NCI-H2196 (cell line): ENCODE results near the gene FMO3.

Experiments used
- DNase-seq: peaks from one replicate; lab custom pipeline; 2025; ENCODE audit not compliant: unreplicated experiment; lab: John Stamatoyannopoulos, UW

Gene FMO3

DNA sequence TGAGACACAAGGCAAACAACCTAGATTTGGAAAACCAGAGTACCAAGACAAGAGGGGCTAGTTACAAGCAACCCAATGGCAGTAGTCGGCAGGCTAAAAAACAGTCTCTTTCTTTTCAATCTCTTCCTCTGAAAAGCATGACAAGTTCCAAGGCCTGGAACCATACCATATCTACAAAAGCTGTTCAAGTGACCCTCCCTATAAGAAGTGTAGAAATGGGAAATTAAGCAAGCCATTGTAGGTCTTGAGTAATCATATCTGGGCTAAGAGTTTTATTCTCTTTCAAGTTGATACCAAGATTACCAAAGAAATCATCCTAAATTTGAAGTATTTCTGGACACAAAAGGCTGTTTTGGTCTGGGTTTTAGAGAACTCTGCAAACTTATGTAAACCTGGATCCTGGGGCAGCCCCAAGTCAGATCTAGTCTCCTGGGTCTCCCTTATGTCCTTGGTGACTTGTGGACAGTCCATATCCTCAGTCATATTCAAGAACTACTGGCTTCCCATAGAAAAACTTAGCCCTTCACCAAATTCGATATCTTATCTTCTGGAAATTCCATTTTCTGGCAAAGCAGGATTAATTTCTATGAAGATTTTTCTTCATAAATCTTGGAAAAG is 24.7 kb downstream of the FMO3 start:
- DNase-seq, result no peak

DNA sequence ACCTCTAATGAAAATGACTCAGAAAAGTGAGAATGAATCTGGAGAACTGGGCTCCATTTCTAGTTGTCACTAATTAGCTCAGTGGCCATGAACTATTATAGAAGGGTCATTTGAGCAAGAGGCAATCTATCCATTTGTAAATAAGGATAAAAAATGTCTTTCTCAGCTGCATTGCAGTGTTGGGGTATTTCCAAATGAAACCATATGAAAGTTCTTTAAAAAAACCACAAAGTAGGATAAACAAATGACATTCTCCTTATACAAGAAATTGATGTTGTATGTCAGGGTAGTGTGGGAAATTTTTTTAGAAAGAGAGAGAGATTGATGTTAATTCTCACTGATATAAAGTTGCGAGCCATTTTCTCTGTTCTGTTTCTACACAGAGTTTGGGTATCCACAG is 26.0 kb downstream of the FMO3 start:
- no peak for DNase-seq

DNA sequence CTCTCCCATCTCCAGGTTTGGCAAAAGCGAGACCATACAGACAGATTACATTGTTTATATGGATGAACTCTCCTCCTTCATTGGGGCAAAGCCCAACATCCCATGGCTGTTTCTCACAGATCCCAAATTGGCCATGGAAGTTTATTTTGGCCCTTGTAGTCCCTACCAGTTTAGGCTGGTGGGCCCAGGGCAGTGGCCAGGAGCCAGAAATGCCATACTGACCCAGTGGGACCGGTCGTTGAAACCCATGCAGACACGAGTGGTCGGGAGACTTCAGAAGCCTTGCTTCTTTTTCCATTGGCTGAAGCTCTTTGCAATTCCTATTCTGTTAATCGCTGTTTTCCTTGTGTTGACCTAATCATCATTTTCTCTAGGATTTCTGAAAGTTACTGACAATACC is 26.4 kb downstream of the FMO3 start:
- DNase-seq, result no peak

DNA sequence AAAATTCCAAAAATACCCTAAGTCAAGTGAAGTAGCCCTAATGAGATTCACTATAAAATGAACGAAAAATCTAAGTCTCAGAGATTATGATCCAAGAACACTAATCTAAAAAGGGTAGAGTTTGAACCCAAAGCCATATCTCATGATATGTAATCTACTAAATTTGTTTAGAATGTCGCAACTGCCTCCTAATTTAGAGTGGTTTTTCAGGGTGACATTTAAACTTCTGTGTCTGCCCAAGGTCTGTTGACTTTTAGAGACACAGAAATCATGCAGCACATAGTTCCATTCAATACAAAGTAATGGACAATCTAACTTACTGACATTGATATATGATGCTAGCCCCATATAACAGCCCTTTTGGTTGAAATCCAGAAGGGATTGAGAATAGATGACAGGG is 28.9 kb downstream of the FMO3 start:
- no peak for DNase-seq

DNA sequence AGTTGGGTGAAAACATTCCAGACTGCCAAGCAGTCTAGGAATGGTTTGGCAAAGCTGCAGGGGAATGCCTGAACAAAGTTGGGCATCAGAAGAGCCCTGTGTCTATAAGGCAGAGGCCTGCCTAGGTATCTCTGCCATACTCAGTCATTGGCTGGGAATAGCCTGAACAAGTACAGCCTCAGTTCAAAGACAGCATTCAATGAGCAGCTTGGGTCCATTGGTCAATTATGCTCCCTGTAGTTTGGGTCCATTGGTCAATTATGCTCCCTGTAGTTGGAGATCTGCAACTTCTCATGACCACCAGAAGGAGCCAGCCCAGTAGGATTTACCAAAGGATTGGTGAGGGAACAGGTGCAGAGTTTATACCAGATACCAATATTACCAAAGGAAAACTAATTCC is 31.6 kb downstream of the FMO3 start:
- no peak for DNase-seq

DNA sequence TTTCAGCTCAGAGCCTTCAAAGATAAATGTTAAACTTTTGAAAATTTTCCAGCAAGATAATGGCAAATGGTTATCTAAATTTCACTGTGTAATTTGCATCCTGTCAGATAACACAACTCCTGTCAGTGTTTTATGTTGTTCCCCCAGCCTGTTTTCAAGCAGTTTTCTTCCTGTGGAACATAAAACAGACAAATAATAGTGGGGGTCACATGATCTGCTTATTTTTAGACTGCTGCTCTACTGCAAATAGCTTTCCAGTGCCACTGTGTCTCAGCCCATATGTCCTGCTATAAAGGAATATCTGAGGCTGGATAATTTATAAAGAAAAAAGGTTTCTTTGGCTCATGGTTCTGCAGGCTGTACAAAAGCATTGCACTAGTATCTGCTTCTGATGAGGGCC is 32.2 kb downstream of the FMO3 start:
- DNase-seq, result no peak

DNA sequence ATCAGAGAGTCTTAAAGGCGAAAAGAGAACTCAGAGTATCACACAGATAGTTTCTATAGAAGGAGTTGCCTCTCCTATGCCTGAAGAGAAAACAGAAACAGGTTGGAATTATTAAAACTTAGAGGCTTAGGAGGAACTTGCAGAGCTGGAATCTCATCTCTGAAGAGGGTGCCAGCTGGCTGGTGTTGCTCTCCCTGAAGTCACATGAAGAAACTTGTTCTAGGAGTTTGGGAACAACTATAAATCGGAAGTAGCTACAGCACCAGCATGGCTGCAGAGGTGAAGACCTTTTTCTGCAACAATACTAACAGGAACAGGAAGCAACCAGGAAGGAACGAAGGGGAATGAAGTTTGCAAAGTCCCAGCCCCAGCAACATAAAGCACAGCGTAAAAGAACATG is 35.8 kb downstream of the FMO3 start:
- DNase-seq, result no peak

DNA sequence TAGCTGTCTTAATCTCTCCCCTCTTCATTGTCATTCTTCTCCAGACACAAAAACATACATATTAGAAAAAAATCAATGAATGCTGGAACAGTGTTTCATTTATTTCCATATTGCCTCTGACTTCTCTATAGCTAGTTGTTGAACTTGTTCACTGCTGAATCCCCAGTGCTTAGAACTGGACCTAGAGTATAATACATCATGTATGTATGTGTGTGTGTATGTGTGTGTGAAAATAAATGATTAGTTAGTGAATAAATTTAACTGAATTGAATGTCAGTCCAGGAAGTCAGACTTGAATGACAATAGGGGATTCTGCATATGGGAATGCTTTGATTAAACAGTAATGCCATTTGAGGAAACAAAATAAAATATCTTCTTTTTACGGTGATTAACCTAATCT is 36.4 kb downstream of the FMO3 start:
- no peak for DNase-seq

DNA sequence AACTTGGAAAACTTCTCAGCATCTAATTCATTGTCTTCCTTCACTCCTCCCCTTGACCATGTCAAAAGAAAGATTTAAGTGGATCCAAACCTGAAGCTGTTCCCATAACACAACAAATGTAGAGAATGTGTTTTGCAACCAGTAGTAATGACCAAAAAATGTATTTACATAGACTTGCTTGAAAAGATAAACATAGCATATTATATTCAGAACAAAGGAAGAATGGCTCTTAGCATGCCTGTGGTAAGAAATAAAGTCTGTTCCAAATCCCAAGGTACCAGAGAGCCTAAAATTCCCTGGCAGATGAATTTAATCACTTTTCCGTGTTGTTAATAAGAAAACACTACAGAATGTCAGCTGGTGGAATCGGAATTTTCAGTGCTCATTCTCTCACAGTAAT is 36.8 kb downstream of the FMO3 start:
- DNase-seq, result no peak

DNA sequence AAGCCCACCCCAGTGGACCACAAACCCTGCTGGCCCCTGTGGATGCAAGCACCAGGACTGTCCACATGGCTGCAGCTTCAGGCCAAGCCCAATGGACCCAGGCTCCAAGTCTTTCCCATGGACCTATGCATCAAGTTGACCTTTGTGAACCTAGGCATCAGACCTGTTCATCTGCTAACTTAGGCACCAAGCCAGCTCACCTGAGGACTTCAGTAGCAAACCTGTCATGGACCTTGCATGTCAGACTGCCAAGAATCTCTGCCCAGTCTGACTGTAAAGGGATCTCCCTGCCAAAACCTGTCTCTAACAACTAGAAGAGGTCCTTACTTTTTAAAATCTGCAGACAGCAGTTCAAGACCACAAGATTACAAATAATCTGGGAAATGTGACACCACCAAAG is 37.8 kb downstream of the FMO3 start:
- no peak for DNase-seq

DNA sequence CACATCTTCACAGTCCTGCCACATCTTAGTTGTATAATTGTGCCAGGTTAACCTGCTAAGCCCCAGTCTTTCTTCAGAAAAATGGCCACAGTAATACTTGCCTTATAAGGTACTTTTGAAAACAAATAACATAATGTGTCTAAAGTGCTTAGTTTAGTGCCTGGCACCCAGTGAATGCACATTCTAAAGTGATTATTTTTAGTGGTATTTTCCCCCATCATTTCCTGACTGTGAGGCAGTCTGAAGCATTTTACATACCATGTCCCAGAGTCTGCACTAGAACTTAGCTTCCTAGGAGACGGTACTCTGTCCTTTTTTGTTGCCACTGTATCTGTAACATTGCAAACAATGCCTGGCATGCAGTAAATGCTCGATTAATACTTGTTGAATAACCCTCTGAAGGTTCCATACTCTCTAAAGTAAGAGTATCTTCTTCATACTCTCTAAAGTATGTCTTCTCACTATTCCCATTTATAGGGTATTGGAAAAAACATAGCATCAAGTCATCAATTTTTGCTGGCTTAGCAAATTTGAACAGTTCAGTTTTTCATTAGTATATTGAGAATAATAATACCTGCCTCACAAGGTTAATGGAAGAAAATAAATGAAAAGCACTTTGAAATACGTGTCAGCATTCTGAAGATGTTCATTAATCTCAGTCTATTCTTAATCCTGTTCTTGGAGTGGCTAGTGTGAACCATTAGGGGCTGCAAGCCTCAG is 43.7 kb downstream of the FMO3 start:
- no peak for DNase-seq

DNA sequence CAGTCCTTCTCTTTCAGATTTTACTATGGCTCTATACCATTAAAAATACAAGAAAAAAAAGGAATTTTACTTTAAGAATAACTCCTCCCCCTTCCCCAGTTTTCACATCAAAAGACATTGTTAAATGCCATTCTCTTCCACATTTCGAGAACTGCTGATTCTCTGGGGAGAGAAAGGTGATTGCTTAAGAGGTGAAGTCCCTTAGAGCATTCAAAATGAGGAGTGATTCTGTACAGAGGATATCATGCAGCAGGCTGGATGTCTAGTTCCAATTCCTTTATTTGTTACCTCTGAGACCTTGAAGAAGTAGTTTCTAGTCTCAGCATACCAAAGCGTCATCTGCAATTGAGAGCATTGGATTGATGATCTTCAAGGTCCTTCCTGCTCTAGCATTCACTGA is 46.9 kb downstream of the FMO3 start:
- DNase-seq, result no peak

DNA sequence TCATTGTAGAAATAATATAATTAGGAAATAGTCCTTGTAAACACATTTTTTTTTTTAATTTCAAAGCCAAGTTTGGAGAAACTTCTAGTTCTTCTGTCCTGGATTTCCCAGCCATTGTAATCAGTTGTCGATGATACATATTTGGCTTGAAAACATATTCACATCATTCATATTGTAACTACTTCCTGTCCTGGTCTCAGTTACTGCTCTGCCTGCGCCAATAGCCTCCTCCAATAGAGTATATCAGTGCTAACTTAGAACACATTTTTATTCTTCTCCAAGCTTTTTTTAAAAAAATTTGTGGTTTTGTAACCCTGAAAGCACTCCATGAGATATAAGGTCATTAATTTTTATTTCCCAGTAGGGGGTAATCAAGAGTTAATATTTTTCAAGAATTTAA is 48.3 kb downstream of the FMO3 start:
- DNase-seq, result no peak

DNA sequence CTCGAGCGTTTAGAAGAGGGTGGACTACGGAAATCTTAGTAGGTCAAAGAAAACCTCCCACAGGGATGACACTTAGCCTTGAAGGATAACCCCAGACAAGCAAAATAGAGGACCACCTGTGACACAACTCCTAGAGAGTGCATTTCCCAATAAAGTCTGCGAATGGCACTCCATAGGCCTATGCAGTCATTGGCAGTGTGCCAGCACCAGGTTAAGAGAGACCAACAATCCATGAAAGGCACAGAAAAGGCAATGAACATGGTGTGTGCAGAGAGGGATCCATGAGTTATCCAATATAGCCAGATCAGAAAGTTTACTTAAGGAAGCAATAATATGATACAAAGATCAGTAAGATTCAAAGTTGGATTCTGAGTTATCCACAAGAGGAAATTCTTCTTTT is 49.2 kb downstream of the FMO3 start:
- DNase-seq, result no peak

DNA sequence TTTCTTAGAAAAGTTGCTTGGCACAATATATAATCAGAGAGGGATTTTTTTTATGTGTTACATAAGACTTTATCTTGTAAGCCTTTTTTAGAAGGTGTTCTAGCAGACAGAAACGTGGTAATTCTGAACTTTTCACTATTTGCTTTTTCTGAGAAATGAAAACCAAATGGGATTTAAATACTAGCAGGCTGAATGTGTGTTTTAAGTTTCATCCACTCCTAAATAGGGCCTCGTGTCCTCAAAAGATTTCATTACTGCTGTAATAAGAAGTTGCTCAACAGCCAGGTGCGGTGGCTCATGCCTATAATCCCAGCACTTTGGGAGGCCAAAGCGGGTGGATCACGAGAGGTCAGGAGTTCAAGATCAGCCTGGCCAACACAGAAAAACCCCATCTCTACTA is 49.7 kb downstream of the FMO3 start:
- DNase-seq, result no peak

DNA sequence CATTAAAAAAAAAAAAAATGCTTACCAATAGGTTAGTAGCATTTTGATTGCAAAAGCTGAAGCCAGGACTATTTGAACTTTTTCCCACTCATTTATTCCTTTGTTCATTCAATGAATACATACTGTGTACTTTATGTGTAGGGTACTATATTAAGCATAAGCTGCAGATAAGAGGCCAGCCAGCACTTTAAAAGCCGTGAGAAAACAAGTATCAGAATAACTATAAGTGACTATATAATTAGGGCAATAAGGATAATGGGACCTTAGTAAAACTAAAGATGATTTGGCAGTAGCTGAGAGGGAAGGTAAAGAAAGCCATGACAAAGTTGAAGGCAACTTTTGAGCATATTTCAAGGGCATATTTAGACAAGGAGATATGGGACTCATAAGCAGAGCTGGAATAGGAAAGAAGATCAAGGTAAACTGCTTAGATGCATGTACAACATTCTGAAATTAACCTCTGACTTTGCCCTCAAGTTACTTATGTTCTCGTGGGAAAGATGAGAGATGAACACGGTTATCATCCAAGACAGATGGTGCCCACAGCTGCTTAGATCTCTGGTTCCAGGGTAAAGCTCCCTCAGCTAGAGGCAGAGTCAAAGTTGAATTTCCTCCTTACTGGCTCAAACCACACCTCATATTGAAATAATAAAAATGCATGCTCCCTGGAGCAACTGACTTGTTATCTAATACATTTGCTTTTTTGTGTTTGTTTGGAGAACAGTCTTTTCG is 50.4 kb downstream of the FMO3 start:
- DNase-seq, result no peak

DNA sequence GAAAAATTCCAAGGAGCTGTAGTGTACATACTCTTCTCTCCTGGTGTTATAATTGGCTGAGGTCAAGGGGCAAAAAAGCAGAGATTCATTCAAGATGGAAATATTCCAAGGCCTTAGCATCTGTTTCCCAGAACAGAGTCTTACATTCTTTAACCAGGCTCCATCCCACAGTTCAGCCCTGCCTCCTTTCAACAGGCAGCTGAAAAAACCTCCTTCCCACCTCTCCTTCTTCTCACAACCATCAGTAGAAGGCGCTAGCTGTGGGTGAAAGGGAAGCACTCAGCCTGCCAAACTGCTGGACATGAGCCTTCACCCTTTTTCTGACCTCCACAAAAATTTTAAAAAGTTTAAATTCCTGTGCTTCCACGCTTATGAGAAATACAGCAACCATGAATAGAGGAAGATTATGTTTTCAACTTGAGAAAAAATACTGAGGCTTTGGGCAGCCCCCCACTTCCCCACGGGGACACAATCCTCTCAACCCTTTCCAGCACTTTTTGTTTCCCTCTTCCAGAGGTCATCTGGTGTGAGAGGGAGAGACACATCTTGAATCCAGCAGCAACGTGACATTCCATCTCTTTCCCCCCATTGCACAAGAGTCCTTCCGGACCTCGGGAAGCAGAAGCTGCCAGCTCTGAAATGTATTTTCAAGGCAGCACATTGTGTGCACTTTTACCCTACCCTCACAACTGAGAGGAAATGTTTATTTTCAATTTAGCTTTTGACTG is 51.1 kb downstream of the FMO3 start:
- DNase-seq, result no peak

DNA sequence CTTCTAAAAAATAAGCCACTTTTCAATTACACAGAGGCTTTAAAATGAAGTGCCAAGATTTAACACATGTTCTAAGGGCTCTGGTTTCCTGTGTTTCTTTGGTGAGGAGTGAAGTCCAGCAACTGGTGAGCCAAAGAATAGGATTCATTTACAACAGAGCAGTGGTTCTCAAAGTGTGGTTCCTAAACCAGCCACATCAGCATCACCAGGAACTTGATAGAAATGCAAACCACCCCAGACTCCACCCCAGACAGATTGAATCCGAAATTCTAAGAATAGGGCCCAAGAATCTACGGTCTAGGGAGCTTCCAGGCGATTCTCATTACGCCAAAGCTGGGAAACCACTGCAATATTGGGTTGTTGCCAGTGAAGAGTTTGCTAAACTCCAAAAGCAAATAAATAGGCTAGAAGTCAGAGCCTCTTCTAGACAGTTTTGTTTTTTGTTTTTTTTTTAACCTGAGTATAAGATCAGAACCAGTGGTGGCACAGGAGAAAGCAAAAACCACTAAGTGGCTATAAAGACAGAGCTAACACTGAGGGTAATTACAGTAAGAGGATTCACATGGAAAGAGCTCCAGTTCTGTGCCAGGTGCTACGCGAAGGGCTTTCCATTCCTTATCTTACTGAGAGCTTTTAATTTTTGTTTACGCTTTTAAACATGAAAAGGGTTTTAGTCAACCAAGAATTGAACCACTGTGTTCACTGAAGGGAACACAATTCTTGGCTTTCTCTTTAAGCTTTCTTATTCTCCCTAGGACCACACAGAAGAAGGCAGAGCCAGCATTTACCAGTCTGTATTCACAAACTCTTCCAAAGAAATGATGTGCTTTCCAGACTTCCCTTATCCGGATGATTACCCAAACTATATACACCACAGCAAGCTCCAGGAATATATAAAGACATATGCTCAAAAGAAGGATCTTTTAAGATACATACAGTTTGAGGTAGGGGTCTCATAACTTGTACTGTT is 52.0 kb downstream of the FMO3 start:
- peak; percentile 26 for DNase-seq

DNA sequence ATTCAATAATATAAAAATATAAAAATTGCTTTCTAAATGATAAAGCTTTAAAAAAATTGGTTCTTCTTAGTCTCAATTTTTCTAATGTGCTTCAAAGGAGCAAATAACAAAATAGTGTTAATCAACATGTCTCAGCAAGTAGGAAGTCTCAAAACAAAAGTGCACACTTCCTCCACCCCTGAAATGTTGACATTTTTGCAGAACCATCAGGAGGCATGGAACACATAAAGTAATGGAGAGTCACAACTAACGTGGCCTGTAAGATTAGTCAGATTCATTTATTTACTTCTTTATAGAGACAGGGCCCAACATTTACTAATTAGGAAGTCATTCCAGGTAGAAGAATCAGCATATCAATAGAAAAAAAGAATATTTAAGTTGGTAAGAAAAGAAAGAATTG is 59.5 kb downstream of the FMO3 start:
- no peak for DNase-seq

DNA sequence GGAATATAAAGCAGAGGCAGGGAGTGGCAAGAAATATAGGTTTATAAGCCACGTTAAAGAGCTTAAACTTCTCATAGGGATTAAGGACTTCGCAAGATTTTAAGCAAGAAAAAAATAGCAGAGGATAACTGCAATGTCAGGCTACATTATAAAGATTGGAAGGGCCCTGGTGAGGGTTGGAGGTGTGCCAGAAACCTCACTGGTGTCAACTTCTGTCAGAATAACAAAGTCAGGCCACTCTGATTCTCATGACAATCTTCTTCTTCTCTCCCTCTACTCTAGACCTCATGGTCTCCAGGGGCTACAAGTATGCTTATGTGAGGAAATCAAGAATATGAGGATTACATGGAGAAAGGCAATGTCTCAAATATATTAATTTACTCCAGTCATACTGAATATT is 61.8 kb downstream of the FMO3 start:
- no peak for DNase-seq

DNA sequence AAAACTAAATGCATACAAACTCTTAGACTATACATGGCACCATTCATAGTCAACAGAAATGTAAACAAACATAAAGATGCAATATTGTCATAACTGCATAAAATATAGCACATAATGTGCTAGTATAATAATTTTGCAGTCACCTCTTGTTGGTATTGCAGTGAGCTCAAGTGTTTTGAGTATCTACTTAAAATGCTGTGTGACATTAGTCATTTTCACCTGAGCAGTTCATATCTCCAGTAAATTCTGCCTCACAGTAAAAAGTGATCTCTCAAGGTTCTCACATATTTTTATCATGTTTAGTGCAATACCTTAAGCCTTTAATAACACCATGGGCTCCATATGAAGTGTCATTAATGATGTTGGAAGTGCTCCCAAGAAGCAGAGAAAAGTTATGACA is 64.8 kb downstream of the FMO3 start:
- DNase-seq, result no peak
